OCI-LY3 (cell line): Measurements from ENCODE around the gene RANBP3.

Source experiments
- H2AFZ ChIP-seq: fragments of 200-600, 300-600 bp; shearing (Covaris generic); 2 replicates; pipeline ENCODE4 v1.6.0; 2014; ENCODE audit warnings: antibody characterized with exemption, low read depth, low read length
- H3K27ac ChIP-seq: fragments of 200-600, 300-600 bp; sonication (generic); 2 replicates; pipeline ENCODE4 v1.5.1; 2014; ENCODE audit warnings: mild to moderate bottlenecking, low read length, moderate library complexity, mixed read lengths
- H3K27me3 ChIP-seq: fragments of 200-600, 300-600 bp; sonication (generic); 2 replicates; pipeline ENCODE4 v1.6.1; 2014; ENCODE audit warnings: low read depth, low read length, mixed read lengths
- H3K36me3 ChIP-seq: fragments of 200-600, 300-600 bp; sonication (generic); replicated peaks from 2 replicates; pipeline ENCODE3; 2014; ENCODE audit warnings: low read depth, low read length, mixed read lengths
- H3K4me1 ChIP-seq: fragments of 300-600, 200-600 bp; sonication (generic); 2 replicates; pipeline ENCODE4 v1.6.1; 2014; ENCODE audit warnings: low read length, mixed read lengths
- H3K4me2 ChIP-seq: fragments of 200-600, 300-600 bp; sonication (generic); 2 replicates; pipeline ENCODE4 v1.6.1; 2014; ENCODE audit warnings: low read length, mixed read lengths
- H3K4me3 ChIP-seq: fragments of 300-600, 200-600 bp; sonication (generic); 2 replicates; pipeline ENCODE4 v1.5.1; 2014; ENCODE audit warnings: antibody characterized with exemption, mild to moderate bottlenecking, low read length, moderate library complexity
- H3K79me2 ChIP-seq: fragments of 300-600, 200-600 bp; shearing (Covaris generic); 2 replicates; pipeline ENCODE4 v1.6.1; 2014; ENCODE audit warnings: mild to moderate bottlenecking, low read length, mixed read lengths
- H3K9ac ChIP-seq: fragments of 300-600, 200-600 bp; shearing (Covaris generic); 2 replicates; pipeline ENCODE4 v1.6.0; 2014; ENCODE audit warnings: mild to moderate bottlenecking, low read length, moderate library complexity
- H3K9me3 ChIP-seq: fragments of 200-600, 300-600 bp; shearing (Covaris generic); 2 replicates; pipeline ENCODE4 v1.6.1; 2014; ENCODE audit warnings: low read length, mixed read lengths; ENCODE audit not compliant: insufficient read depth
- H4K20me1 ChIP-seq: fragments of 200-600, 300-600 bp; sonication (generic); 2 replicates; pipeline ENCODE4 v1.6.1; 2016; ENCODE audit warnings: low read length, mixed read lengths; ENCODE audit not compliant: insufficient read depth
- CTCF ChIP-seq: fragments of 200-600, 300-600 bp; sonication (generic); IDR thresholded peaks from 2 replicates; pipeline ENCODE4 v1.5.1; 2014; ENCODE audit warnings: antibody characterized with exemption, low read length, low read depth
- EZH2phosphoT487 ChIP-seq: fragments of 200-600 bp; shearing (Covaris generic); IDR thresholded peaks from 2 replicates; pipeline ENCODE4 v1.6.1; 2018; ENCODE audit warnings: antibody characterized with exemption, mixed run types, low read depth

The RANBP3 gene

DNA sequence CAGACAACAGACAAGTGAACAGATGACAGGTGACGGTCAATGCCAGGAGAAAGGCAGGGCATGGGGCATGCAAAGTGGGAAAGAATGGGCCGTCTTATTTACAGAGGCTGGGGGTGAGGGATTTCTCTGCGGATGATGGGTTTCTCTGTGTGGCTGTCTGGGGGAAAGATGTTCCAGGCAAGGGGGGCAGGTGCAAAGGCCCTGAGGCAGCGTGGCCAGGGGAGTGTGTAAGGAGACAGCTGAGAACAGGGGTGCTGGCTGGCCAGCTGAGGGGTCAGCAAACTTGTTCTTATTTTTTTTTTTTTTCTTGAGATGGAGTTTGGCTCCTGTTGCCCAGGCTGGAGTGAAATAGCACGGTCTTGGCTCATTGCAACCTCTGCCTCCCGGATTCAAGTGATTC lies 21.8 kb upstream of the RANBP3 start:
- no peak overlapping the region for H2AFZ ChIP-seq
- H3K79me2 ChIP-seq: no peaks in the 10 kb centered on the region
- no peak overlapping the region for H3K27ac ChIP-seq
- H3K4me1 ChIP-seq: no peaks in the 10 kb centered on the region
- no peaks in the 10 kb centered on the region for H3K9me3 ChIP-seq
- no peaks in the 10 kb centered on the region for H3K36me3 ChIP-seq
- TF ChIP-seq CTCF (no peak), EZH2phosphoT487 (no peak)
- no peaks in the 10 kb centered on the region for H4K20me1 ChIP-seq
- no peak overlapping the region for H3K9ac ChIP-seq
- H3K4me3 ChIP-seq: no peak overlapping the region
- H3K4me2 ChIP-seq: no peak overlapping the region
- no peaks in the 10 kb centered on the region for H3K27me3 ChIP-seq

DNA sequence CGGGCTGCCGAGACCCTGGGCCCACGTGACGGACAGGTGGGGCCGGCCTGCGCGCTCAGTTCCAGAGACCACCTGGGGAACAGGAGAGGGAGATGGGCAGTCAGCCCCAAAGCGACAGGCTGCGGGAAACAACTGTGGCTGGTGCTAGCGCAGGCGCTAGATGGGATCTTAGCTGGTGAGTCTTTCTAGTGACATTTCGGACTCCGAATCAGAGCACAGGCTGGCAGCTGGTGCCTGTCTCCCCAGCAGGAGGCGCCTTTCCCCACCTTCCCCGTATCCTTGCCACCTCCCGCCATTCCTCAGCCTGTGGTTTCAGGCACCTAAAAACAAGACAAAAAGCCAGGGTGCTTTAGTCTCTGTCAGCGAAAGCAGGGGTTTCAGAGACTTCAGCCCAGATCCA lies 19.4 kb upstream of the RANBP3 start:
- Histone ChIP-seq H3K4me3 (no peak overlapping the region), H3K79me2 (no peaks in the 10 kb centered on the region), H3K4me2 (no peak overlapping the region), H3K4me1 (no peaks in the 10 kb centered on the region), H4K20me1 (no peaks in the 10 kb centered on the region), H3K27ac (no peak overlapping the region), H3K9ac (no peak overlapping the region), H3K9me3 (no peaks in the 10 kb centered on the region), H3K27me3 (no peaks in the 10 kb centered on the region), H3K36me3 (no peaks in the 10 kb centered on the region), H2AFZ (no peak overlapping the region)
- peak; percentile 23 for TF ChIP-seq CTCF
- no peak for TF ChIP-seq EZH2phosphoT487

DNA sequence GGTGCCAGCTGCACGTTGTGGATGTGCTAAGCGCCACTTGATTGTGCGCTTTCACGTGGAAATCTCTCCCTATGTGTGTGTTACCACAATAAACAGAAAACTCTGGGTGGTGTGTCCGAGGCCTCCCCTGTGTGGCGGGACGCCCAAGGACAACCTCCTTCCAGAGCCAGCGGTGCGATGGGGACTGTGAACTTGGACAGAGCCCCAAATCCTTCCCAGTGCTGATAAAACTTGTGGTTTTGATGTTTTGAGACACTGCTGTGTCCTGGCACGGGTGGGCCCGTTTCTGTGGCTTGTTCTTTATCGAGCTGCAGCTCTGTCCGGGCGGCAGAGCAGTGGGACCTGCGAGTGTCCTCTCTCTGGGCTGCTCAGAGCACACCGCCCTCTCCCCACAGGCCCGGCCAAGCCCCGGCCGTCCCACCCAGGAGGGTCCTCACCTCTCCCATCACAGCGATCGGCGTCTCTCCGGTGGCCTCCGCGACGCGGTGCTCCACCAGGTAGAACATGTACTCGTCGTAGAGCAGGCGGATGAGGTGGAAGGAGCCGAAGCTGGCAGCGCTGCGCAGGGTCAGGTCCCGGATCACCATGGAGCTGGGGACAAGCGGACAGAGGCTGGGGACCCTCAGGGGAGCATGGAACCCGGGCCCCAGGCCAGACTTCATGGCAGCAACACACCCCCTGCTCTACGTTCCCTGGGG lies 18.8 kb upstream of the RANBP3 start:
- no peaks in the 10 kb centered on the region for H3K27me3 ChIP-seq
- TF ChIP-seq CTCF (no peak), EZH2phosphoT487 (no peak)
- H3K4me2 ChIP-seq: no peak overlapping the region

DNA sequence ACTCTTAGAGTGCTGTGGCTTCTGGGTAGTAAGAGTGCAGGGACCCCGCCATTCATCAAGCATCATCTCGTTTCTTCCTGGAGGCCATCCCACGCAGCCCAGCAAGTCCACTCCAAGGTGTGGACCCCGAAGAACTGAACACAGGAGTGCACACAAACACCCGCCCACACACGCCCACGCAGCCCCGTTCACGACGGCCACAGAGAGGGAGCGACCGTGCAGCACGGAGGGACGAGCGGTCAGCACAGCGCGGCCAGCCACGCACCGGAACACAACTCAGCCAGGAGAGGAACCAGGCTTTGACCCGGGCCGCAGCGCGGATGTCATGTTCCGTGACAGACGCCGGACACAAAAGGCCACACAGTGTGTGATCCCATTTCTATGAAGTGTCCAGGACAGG lies 18.2 kb upstream of the RANBP3 start:
- Histone ChIP-seq H3K27ac (no peak overlapping the region), H3K4me2 (no peak overlapping the region), H3K27me3 (no peaks in the 10 kb centered on the region), H3K36me3 (no peaks in the 10 kb centered on the region), H3K9me3 (no peaks in the 10 kb centered on the region), H3K9ac (no peak overlapping the region), H2AFZ (no peak overlapping the region), H3K4me1 (no peaks in the 10 kb centered on the region), H4K20me1 (no peaks in the 10 kb centered on the region), H3K4me3 (no peak overlapping the region), H3K79me2 (no peaks in the 10 kb centered on the region)
- TF ChIP-seq EZH2phosphoT487 (no peak), CTCF (no peak)

More for the DNA sequence above, 18.8 kb upstream of the RANBP3 start:
- no peaks in the 10 kb centered on the region for H4K20me1 ChIP-seq
- no peak overlapping the region for H3K4me3 ChIP-seq
- H3K9ac ChIP-seq: no peak overlapping the region
- no peaks in the 10 kb centered on the region for H3K4me1 ChIP-seq
- no peaks in the 10 kb centered on the region for H3K9me3 ChIP-seq
- H3K79me2 ChIP-seq: no peaks in the 10 kb centered on the region
- H3K27ac ChIP-seq: no peak overlapping the region
- H2AFZ ChIP-seq: no peak overlapping the region
- no peaks in the 10 kb centered on the region for H3K36me3 ChIP-seq
